ENCODE measurements around the gene MCF2L.
A peak's percentile ranks its signal among the peaks of the same experiment; 100 is the strongest.

MCF2L gene

DNA sequence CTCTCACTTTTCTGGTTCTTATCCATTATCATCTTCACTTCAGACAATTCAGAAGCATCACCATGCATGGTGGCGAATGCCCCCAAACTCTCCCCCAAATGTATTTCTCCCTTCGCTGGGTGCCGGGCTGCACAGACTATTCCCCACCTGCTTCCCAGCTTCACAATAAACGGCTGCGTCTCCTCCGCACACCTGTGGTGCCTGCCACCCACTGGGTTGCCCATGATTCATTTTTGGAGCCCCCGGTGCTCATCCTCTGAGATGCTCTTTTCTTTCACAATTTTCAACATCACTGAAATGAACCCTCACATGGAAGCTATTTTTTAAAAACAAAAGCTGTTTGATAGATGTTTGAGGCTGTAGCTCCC lies 150.8 kb downstream of the MCF2L start:
- no peak for DNase-seq

DNA sequence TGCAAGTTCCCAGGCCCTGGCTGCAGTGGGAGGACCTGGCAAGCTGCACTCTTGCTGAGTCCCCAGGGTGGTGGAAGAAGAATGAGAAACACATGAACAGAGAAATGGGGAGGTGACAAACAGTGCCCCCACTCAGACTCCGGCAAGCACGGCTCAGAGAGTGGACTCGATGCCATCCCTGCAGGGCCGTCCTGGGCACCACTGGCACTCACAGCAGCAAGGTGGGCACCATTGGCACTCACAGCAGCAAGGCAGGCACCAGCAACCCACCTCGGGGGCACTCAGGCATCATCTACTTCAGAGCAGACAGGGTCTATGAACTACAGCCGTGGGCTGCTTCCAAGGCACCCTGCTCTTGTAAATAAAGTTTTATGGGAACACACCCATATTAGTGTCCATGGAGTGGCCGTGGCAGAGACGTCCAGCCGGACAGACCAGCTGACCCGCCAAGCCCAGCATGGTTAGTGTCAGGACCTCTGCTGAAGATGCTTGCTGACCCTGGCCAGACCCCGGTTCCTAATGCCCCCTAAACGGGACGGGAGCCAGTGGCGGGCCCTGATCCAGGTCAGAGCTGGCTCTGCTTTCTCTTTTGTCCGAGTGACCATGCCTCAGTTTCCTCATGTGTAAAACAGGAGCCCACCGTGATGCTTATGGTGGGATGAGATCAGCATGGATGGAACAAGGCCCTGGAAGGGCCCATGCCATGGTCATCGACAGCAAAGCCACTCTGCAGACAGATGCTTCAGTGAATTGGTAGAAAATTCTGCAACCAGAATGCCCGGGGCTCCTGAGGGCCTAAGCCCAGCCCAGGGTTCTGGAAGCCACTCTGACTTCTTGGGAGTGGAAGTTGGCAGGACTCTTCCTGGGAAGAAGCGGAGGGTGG lies 151.5 kb downstream of the MCF2L start:
- DNase-seq: no peak

DNA sequence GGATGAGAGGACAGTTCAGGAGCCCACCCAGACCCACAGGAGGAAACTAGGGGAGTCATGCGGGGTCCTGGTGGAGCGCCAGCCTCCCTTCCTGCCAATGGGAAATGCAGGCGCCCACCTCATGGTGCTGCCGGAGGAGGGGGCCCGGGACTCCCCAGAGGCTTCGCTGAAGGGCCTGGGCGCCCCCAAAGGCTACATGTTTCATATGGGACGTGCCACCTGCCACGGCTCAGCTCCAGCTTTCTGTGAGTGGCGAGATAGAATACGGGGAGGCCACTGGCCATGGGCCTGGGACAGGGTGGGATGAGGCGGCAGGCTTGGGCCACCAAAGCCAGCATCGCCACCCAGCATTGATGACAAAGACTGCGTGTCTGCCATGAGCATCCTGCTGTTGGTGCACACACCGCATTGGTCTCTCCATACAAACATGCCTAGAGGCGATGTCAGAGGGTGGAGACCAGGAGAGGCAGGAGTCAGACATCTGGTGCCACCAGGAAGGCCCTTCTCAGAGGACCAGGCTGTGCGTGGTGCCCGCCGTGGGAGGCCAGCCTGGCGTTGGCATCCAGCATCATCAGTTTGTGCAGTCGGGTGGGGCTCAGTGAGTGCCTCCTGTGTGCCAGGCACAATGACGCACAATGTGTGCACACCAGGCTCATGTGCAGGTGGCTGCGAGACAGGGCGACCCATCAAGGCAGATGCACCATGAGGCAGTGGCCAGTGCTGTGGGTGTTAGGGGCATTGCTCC lies 152.3 kb downstream of the MCF2L start:
- DNase-seq: no peak

DNA sequence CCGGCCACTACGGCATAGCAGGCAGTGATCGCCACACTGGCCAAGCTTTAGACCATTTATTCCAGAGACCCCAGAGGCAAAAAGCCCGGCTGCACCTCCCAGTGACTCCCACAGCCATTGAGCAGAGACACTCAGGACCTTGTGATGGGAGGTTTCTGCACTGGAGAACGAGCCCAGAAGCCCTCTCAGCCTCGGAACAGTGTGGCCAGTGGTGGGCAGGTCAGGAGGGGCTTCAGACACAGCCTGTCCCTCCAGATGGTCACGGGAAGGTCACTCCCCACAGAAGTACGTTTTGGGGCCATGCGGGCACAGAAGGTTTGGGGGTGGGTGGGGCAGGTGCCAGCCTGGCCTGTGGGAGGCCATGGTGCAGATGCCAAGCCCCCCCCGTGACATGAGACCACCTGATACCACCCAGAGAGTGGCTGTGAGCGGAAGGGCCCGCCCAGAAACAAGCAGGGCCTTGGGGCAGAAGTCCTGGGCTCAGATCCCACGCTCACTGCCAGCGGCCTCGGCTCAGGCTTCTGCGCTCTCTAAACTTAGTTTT lies 153.0 kb downstream of the MCF2L start:
- no peak for DNase-seq

DNA sequence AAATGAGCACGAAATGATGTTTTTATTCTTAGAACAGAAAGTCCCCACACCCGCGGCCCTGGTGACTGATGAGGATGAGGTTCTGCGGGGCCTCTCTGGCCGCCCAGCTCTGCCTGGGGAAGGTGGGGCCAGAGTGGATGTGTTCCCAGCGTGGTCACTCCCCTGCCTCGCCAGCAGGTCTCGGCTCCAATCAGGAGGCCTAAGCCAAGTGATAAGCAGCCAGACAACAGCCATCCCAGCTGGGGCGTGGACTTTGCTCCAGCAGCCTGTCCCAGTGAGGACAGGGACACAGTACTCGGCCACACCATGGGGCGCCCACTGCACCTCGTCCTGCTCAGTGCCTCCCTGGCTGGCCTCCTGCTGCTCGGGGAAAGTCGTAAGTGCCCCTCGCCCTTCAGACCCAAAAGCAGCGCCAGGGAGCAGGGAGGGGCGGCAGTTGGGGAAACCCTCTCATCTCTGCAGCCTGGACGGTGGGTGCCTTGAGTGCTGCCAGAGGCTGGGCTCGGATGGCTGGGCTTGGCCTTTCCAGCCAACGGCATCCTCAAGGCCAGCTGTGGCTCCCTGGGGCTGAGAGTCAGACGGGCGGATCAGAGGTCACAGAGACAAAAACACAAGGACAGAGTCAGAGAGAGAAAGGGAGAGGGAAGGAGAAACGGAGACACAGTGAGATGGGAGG lies 153.7 kb downstream of the MCF2L start, which contains the start of gene F10:
TSS of gene F10 (plus strand) at position 250 of the 676 bp plus-strand sequence. CDS start at position 307, 57 bp downstream.
- no peak for DNase-seq

DNA sequence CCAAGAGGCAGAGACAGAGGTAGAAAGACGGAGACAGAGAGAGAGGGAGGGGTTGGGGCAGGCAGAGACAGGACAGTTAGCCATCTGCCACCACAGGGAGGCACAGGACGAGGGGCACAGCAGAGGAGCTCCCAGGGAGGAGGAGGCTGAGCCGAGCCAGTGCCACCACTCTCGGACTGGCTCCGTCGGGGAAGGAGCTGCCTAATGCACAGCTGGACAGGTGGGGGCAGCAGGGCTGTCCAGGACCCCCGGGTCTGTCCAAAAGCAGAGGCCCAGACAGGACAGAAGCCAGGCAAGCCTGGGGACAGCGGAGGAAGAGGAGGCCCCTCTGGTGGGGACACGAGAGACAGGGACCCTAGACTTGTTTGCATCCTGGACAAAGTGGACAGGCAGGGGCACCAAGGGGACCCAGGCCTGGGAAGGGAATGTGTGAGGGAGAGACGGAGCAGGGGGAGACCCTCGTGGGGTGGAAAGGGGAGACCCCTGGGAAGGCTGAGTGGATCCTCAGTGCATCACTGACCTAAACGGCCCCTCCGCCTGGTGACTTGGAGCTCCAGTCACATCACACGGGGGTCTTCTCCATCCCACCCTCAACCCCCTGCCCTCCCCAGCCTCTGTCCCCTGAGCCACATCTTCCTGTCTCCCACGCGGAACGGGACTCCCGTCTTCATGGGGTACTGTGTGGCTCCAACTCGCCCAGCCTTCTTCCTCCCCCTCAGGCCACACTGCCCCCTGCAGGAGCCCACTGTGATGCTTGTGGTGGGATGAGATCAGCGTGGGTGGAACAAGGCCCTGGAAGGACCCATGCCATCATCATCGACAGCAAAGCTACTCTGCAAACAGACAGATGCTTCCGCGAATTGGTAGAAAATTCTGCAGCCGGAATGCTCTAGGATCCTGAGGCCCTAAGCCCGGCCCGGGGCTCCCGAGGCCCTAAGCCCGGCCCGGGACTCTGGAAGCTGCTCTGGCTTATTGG lies 154.5 kb downstream of the MCF2L start:
- peak; percentile 43 for DNase-seq

DNA sequence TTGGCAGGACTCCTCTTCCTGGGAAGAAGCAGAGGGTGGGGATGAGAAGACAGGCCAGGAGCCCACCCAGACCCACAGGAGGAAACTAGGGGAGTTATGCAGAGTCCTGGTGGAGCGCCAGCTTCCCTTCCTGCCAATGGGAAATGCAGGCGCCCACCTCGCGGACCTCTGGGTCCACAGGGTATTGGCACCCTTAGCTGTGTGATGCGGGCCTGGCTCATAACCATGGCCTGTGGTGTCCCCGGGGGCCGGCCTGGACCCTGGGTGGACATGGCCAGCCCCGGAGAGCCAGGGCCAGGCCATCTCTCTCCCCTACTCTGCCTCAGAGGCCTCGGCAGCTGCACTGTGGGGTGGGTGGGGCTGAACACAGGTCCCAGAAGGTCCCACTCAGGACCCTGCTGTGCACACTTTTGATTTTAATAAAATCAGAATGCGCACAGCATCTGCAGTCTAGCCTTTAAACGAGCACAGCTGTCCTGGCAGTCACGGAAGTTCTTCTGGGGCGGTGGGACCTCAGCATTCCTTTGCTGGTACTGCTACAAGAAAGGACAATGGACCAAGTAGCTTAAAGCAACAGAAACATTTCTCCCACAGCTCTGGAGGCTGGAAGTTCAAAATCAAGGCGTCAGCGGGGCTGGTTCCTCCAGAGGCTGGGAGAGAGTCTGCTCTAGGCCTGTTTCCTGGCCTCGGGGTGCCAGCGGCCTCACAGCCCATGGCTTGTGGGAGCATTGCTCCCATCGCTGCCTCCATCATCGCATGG lies 155.4 kb downstream of the MCF2L start:
- no peak for DNase-seq

DNA sequence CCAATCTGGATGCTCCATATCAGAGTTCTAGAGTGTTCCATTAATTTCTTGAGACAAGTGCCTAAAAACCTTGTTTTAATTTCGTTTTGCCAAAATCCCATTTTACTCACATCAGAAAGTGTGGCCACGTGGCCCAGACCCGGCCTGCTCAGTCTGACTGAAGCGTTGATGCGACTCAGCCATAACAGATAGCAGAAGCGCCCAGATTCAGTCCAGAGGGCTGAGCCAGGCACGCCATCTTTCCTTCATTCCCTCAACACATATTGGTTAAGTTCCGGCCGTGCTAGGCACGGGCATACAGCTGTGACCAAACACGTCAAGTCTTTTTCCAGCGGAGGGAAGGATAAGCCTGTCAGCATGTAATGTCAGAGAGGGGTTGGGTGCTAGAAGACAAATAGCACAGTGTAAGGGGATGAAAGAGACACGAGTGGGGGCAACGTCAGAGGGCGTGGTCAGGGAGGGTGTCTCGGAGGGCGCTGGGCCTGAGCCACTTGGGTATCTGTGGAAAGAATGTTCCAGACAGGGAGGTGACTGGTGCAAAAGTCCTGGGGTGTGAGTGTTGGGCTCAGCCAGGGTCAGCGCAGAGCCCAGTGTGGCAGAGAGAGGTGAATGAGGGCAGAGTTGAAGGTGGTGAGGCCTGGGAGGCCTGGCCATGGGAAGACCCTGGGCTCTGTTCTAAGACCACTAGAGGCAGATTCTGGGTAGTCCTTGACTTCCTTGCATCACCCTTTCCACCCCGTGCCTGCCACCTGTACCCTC lies 156.7 kb downstream of the MCF2L start:
- DNase-seq: no peak

DNA sequence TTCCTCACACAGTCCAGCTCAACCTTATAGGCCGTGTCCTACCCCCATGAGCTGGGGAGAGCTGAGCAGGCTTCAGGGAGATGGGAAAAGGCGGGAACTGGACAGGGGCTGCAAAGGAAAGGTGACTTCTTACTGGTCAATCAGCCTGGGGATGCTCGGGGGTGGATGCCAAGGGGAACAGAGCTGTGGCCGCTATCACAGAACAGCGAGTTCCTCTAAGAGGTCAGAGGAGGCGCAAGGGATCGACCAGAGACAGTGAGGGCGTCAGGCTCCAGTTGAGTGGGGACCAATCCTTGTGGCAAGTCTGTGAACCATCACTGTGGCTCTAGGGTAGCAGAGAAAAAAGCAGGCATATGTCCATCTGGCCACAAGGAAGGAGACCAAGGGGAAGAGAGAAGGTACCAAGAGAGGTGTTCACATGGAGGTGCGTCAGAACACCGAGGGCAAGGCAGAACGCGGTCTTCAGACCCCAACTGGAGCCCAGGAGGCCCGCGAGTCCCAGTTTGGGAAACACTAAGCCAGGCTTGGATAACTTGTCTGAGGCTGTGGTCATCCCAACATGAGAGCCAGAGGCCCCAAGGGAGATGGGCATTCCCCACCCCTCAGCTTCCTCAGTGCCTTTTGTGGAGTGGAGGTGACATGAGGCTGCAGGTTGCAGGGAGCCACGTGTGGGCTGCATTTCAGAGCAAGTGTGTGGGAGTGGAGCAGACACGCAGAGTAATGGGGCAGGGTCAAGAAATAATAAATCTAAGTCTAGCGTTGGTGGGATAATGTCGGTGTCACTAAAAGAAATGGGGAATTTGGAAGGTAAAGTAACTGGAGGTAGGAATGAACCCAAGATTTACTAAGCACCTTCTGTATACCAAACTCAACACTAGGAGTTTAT lies 157.5 kb downstream of the MCF2L start:
- no peak for DNase-seq

DNA sequence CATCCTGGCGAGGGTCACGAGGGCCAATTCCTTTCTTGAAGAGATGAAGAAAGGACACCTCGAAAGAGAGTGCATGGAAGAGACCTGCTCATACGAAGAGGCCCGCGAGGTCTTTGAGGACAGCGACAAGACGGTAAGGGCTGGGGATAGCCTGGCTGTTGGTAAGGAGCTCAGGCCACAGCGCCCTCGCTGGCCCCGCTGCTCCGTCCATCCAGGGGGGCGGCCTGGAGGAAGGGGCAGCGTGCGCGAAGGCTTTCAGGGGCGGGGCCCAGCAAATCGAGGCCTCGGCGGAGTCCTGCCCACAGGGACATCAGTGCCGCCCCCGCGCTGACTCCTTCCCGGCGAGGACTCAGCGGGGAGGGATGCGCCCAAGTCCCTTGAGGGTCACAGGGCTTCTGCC lies 160.5 kb downstream of the MCF2L start:
- DNase-seq: no peak

DNA sequence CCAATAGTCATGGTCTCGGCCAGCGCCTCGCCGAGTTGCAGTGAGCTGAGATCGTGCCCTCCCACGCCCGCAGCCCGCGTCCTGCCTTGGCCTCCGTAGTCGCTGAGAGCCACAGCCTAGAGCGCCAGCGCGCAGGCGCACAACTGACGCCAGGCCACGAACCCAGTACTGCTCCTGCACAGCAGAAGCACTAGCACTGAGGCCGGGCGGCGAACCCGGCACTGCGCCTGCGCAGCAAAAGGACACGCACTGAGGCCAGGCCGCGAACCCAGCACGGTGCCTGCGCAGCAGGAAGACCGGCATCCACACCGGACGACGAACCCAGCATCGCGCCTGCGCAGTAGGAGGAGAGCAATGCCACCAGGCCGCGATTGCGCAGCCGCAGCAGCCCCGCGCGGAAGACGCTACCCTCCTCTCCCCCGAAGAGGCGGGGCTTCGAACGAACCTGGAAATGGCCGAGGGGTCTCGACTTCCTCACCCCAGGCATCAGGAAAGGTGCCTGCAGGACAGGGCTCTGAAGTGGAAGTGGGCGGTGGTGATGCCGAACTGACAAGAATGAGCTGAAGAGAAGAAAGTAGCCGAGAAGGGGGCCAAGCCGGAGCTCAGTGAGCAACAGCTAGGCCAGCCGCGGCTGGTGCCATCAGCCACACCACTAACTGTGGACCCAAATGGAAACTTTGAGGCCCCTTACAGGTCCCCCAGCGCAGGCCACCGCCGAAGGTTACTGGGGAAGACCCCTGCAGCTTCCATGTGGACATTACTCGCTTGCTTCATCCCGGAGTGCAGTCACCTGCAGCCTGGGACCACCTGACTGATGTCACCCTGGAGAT lies 161.1 kb downstream of the MCF2L start:
- peak; percentile 56 for DNase-seq

DNA sequence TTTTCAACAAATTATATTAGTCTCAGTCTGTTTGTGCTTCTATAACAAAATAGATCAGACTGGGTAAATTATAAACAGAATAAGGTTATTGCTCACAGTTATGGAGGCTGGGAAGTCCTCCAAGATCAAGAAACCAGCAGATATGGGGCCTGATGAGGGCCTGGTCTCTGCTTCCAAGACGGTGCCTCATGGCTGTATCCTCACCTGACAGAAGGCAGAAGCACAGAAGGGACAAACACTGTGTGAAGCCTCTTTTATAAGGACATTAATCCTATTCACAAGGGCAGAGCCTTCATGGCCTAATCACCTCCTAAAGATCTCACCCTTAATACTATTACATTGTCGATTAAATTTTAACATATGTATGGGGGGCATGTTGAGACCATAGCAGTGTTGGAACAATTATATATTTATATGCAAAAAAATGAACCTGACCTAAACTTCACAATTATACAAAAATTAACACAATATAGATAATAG lies 166.3 kb downstream of the MCF2L start:
- DNase-seq: no peak

DNA sequence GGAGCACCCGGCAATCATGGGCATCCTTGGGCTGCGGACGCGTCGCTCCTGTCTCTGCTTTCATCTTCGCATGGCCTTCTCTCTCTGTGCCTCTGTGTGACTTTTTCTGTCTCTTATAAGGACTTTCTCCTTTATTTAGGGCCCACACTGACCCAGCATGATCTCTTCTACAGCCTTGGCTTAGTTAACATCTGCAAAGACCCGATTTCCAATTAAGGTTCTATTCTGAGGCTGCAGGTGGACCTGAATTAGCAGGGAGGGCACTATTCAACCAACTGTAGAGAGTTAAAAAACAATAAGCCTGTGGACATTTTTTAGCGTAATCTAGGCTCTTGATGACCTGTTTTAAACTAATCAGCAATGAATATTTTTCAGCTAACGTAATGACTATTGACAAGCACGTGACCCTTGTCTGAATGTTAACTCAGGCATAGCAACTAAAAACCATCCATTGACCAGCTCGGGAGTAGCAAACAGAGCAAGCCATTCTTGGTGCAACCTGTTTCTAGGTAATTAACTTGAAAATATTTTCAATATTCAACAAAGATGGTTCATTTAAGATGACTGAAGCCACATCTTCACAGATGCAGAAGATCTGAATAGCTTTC lies 168.8 kb downstream of the MCF2L start:
- DNase-seq: no peak

DNA sequence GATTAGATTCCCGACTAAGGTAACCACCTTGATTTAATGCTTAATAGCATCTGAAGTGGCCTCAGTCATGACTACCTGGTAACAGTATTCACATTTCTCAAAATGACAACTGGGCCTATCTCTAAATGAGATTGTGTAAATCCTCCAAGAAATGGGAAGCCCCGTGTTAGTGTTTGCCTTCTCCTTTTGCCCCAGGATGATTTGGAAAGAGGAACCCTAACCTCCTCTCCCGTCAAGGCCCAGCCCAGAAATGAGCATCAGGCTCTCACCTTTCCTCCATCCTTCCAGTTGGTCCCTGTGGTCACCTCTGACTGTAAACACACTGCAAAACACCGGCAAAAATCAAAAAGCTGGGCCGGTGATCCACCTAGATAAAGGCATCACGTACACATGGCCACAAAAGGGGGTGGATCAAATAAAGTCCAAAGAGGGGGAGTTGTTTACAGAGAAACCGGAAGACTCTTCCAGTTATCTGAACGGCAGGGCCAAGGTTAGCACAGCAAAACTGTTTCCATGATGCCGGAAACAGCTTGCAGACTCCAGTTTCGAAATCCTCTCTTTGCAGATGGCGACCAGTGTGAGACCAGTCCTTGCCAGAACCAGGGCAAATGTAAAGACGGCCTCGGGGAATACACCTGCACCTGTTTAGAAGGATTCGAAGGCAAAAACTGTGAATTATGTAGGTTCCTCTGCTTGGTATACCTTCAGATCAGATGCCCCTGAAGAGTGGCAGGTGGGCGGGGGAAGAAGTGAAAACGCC lies 170.0 kb downstream of the MCF2L start:
- no peak for DNase-seq

DNA sequence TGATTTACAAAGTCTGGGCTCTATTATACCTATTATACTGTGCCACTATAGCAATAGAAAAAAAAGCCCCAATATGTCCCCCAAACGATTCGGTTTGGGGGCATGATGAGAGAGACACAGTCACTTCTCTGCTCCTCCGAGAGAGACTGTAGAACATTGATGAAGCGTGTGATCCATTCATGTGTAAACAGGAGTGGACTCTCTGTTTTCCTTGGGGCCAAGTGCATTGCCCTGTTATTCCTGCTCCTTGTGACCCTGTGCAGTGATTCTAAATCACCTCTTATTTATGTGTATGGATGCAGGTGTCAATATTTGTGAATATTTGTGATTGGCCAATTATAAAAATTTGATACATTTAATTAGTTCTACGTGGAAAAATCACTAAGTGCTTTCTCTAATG lies 170.6 kb downstream of the MCF2L start:
- no peak for DNase-seq

DNA sequence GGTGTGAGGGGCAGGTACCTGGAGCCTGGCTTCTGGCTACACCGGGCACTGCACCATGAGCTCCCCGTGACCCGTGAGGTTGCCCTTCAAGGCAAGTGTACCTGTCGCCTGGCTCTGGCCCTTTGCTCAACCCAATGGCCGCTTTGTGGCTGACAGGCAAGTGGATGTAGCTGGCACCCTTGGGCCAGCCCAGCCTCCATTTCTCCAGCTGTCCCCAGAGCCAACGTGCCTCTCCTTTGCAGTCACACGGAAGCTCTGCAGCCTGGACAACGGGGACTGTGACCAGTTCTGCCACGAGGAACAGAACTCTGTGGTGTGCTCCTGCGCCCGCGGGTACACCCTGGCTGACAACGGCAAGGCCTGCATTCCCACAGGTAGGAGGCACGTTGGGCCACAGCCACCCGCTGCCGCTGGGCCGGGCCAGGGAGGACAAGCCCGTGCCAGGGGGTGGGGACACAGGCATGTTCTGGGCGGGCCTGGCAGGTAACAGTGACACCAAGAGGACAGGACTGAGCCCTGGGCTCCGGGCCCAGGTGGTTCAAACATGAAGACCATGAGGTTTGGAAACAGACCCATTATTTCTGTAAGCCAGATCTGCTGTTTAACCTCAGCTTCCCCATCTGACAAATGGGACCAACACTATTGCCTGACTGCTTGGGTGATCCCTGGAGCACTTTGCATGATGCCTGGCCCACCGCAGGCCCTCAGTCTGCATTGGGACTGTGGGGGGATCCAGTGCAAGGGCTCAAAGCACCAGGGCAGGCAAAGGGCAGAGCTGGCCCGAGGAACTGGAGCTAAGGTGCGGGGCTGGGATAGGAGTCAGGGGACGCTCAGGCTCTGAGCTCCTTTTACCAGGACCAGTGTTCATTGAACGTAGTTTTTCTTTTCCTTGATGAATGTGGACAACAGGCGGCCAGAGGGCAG lies 171.9 kb downstream of the MCF2L start:
- no peak for DNase-seq

All from stimulated activated CD8-positive, alpha-beta memory T cell treated with anti-CD3 and anti-CD28 coated beads, Interleukin-4, amount 100 ng/mL, for 48 hours (primary cell).